B cell (primary cell): Measurements from ENCODE around the gene MRTFB. TPM values are rescaled to one million over a fixed set of nuclear protein-coding genes. Genes with fewer than 3 reads are reported as not detected.

ENCODE experiments used
- ATAC-seq: fragments of 200-7000 bp; cut with Tn5 transposase; one replicate; pipeline ENCODE4 v1.10.0; 2021; ENCODE audit warnings: low read depth, mild to moderate bottlenecking, moderate number of reproducible peaks, moderate library complexity
- CTCF ChIA-PET: fragments of 350-600 bp; sonication (Branson Sonifier 250); formaldehyde crosslinking; loops from one replicate; lab custom pipeline; 2021; ENCODE audit warnings: antibody characterized with exemption, inconsistent platforms; lab: Charles Lee
- POLR2A ChIA-PET: fragments of 350-600 bp; sonication (Branson Sonifier 250); formaldehyde crosslinking; loops from one replicate; lab custom pipeline; 2021; ENCODE audit warnings: antibody characterized with exemption; lab: Charles Lee
- DNase-seq: peaks from one replicate; pipeline ENCODE4 v3.0.0; 2013
- H2AFZ ChIP-seq: 2 replicates; pipeline ENCODE4 v1.6.1; 2012; ENCODE audit warnings: mild to moderate bottlenecking, low read depth, low read length; ENCODE audit not compliant: insufficient read depth, poor library complexity, severe bottlenecking
- H3K27ac ChIP-seq, 2 donors: 1 replicate in 1 of 2; 2 replicates in 1 of 2; pipeline ENCODE4 v1.5.1; 2012 to 2013; ENCODE audit warnings: low read length in 2 of 2, mild to moderate bottlenecking in 2 of 2, moderate library complexity in 1 of 2
- H3K27me3 ChIP-seq, 4 experiments: fragments of 200-600 bp in 1 of 4; sonication (generic) in 1 of 4; replicated peaks in 1 of 4; 1 replicate in 2 of 4; 2 replicates in 2 of 4; pipeline versions ENCODE4 v1.6.1 to v1.7.0; 2013 to 2016; ENCODE audit warnings: low read length in 3 of 4, mild to moderate bottlenecking in 2 of 4, mixed read lengths in 1 of 4, moderate library complexity in 1 of 4; ENCODE audit not compliant: insufficient read depth in 4 of 4, control insufficient read depth in 3 of 4; ENCODE audit errors: control extremely low read depth in 1 of 4
- H3K36me3 ChIP-seq, 2 experiments: replicated peaks in 1 of 2; 1 replicate in 1 of 2; 2 replicates in 1 of 2; pipeline versions ENCODE4 v1.6.1 to v1.7.1; 2013; ENCODE audit warnings: low read length in 1 of 2; ENCODE audit not compliant: insufficient read depth in 2 of 2, control insufficient read depth in 1 of 2; ENCODE audit errors: control extremely low read depth in 1 of 2, extremely low read depth in 1 of 2
- H3K4me1 ChIP-seq, 2 donors: fragments of 200-600 bp in 1 of 2; sonication (generic) in 1 of 2; 1 replicate in 1 of 2; 2 replicates in 1 of 2; pipeline versions ENCODE4 v1.5.1 to v1.6.1; 2013 to 2017; ENCODE audit warnings: low read length in 2 of 2; ENCODE audit not compliant: control insufficient read depth in 2 of 2, insufficient read depth in 2 of 2
- H3K4me2 ChIP-seq: replicated peaks from 2 replicates; pipeline ENCODE3; 2012; ENCODE audit warnings: mild to moderate bottlenecking, low read depth, low read length; ENCODE audit not compliant: poor library complexity, severe bottlenecking
- H3K4me3 ChIP-seq, 5 experiments: fragments of 200-600 bp in 1 of 5; sonication (generic) in 1 of 5; 1 replicate in 3 of 5; 2 replicates in 2 of 5; pipeline versions ENCODE4 v1.5.1 to v1.7.0; 2011 to 2016; ENCODE audit warnings: low read length in 4 of 5, mild to moderate bottlenecking in 4 of 5, low read depth in 2 of 5, control low read depth in 1 of 5, moderate library complexity in 1 of 5; ENCODE audit not compliant: insufficient read depth in 1 of 5; ENCODE audit errors: control extremely low read depth in 1 of 5, extremely low read depth in 1 of 5
- H3K79me2 ChIP-seq: fragments of 200-600 bp; sonication (generic); one replicate; pipeline ENCODE4 v1.6.0; 2016; ENCODE audit warnings: low read length; ENCODE audit not compliant: control insufficient read depth, insufficient read depth
- H3K9ac ChIP-seq: fragments of 200-600 bp; sonication (generic); 2 replicates; pipeline ENCODE4 v1.6.1; 2017; ENCODE audit warnings: mild to moderate bottlenecking, low read length, moderate library complexity
- H3K9me3 ChIP-seq, 3 donors: one replicate each; pipeline versions ENCODE4 v1.6.1 to v1.7.1; 2013; ENCODE audit warnings: low read length in 2 of 3; ENCODE audit not compliant: control insufficient read depth in 2 of 3, insufficient read depth in 1 of 3; ENCODE audit errors: control extremely low read depth in 1 of 3
- H4K20me1 ChIP-seq: 2 replicates; pipeline ENCODE4 v1.6.0; 2012; ENCODE audit warnings: mild to moderate bottlenecking, low read length; ENCODE audit not compliant: insufficient read depth, control insufficient read depth, poor library complexity, severe bottlenecking
- H3K27ac Mint-ChIP-seq: one replicate; pipeline ENCODE4 v1.8.0; 2021; ENCODE audit warnings: mixed read lengths
- H3K27me3 Mint-ChIP-seq: one replicate; pipeline ENCODE4 v1.8.0; 2021; ENCODE audit warnings: mixed read lengths
- H3K4me1 Mint-ChIP-seq: one replicate; pipeline ENCODE4 v1.8.0; 2021; ENCODE audit warnings: mixed read lengths
- H3K4me3 Mint-ChIP-seq: one replicate; pipeline ENCODE4 v1.8.0; 2021; ENCODE audit warnings: mixed read lengths
- H3K9me3 Mint-ChIP-seq: one replicate; pipeline ENCODE4 v1.8.0; 2022; ENCODE audit warnings: mixed read lengths; ENCODE audit not compliant: insufficient read depth
- EZH2 ChIP-seq: IDR thresholded peaks from 2 replicates; pipeline ENCODE4 v1.6.1; 2012; ENCODE audit warnings: borderline replicate concordance, low read depth, mild to moderate bottlenecking, moderate library complexity, low read length; ENCODE audit not compliant: insufficient read depth, poor library complexity, severe bottlenecking
- WGBS: methylation state at CpG from one replicate; pipeline ENCODE4 v1.1.5; 2013; ENCODE audit warnings: missing lambda C conversion rate; ENCODE audit not compliant: insufficient coverage; 5-methylcytosine and 5-hydroxymethylcytosine counted together
- intact Hi-C: fragments of 100-400 bp; cut with micrococcal nuclease; formaldehyde crosslinking; loops from one replicate; pipeline ENCODE4 v1.10.0; 2022
- polyA plus RNA-seq: library from polyadenylated mRNA; depleted of rRNA; stranded (reverse); fragments of >200 nt; gene quantifications from 2 replicates; pipeline ENCODE4 v1.2.3, GENCODE V29; 2012
- total RNA-seq, 2 donors: library from RNA; stranded (reverse); fragments of 120-200 nt in 1 of 2; gene quantifications; 1 replicate in 1 of 2; 2 replicates in 1 of 2; pipeline versions ENCODE4 v1.2.3 to v1.2.4, GENCODE V29; 2013 to 2022
- TF ChIP-seq, protein P1 (sequence below): fragments of 200-600 bp; IDR thresholded peaks from one replicate; pipeline ENCODE4 v1.8.0; 2022; ENCODE audit warnings: antibody characterized with exemption, mild to moderate bottlenecking

Gene MRTFB
- total and polyA plus RNA-seq, 2 donors (not counting 1 experiment from before 2014, with no cell fraction given): 6.6 to 39.5 TPM

- no peak overlapping the region for H3K27ac Mint-ChIP-seq
- H3K27me3 ChIP-seq: no peaks in the 10 kb centered on the region
- POLR2A ChIA-PET: no interaction called here
- no peaks in the 10 kb centered on the region for H3K4me1 Mint-ChIP-seq
- no peak overlapping the region for H3K27ac ChIP-seq
- H3K4me1 ChIP-seq: no peaks in the 10 kb centered on the region
- DNase-seq (no peak), ATAC-seq (no peak)
- H4K20me1 ChIP-seq: no peaks in the 10 kb centered on the region
- no peaks in the 10 kb centered on the region for H3K27me3 Mint-ChIP-seq
- CTCF ChIA-PET: no interaction called here
- TF ChIP-seq EZH2: no peak
- TF ChIP-seq, protein P1, sequence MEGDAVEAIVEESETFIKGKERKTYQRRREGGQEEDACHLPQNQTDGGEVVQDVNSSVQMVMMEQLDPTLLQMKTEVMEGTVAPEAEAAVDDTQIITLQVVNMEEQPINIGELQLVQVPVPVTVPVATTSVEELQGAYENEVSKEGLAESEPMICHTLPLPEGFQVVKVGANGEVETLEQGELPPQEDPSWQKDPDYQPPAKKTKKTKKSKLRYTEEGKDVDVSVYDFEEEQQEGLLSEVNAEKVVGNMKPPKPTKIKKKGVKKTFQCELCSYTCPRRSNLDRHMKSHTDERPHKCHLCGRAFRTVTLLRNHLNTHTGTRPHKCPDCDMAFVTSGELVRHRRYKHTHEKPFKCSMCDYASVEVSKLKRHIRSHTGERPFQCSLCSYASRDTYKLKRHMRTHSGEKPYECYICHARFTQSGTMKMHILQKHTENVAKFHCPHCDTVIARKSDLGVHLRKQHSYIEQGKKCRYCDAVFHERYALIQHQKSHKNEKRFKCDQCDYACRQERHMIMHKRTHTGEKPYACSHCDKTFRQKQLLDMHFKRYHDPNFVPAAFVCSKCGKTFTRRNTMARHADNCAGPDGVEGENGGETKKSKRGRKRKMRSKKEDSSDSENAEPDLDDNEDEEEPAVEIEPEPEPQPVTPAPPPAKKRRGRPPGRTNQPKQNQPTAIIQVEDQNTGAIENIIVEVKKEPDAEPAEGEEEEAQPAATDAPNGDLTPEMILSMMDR: no peak
- intact Hi-C loops: no loop called here
- no peak overlapping the region for H3K4me3 ChIP-seq
- no peak overlapping the region for H3K4me2 ChIP-seq
- no peaks in the 10 kb centered on the region for H3K9me3 Mint-ChIP-seq
- no peaks in the 10 kb centered on the region for H3K9me3 ChIP-seq
- no peak overlapping the region for H3K9ac ChIP-seq
- peaks cover 0 to 3% of the 10 kb centered on the region in 2 experiments for H3K36me3 ChIP-seq
- no peak overlapping the region for H2AFZ ChIP-seq
- no peak overlapping the region for H3K4me3 Mint-ChIP-seq
- no peaks in the 10 kb centered on the region for H3K79me2 ChIP-seq
- WGBS: no CpG with 5 or more reads among the region's 4 CpGs
Observed at GRCh38 chr16:14131774-14132695, 60.9 kb downstream of the MRTFB start.

- Histone ChIP-seq H3K4me2 (no peak overlapping the region), H3K79me2 (no peaks in the 10 kb centered on the region), H3K27ac (no peak overlapping the region), H2AFZ (no peak overlapping the region), H4K20me1 (no peaks in the 10 kb centered on the region), H3K4me3 (no peak overlapping the region), H3K36me3 (peaks cover 0 to 3% of the 10 kb centered on the region in 2 experiments), H3K4me1 (no peaks in the 10 kb centered on the region), H3K9me3 (no peaks in the 10 kb centered on the region), H3K27me3 (no peaks in the 10 kb centered on the region), H3K9ac (no peak overlapping the region)
- no peaks in the 10 kb centered on the region for H3K4me1 Mint-ChIP-seq
- H3K27ac Mint-ChIP-seq: no peak overlapping the region
- DNase-seq (no peak), ATAC-seq (no peak)
- WGBS: 100% methylated on average over 1 of the region's 4 CpGs
- ChIA-PET CTCF (no interaction called here), POLR2A (no interaction called here)
- H3K9me3 Mint-ChIP-seq: no peaks in the 10 kb centered on the region
- H3K4me3 Mint-ChIP-seq: no peak overlapping the region
- TF ChIP-seq EZH2: no peak
- no peaks in the 10 kb centered on the region for H3K27me3 Mint-ChIP-seq
- intact Hi-C loops: no loop called here
Observed at GRCh38 chr16:14132696-14133048, 61.6 kb downstream of the MRTFB start.
